LNCAP (cell line): ENCODE data around the gene HIPK1.

ENCODE experiments used
- CTCF ChIP-seq: fragments of 450-650 bp; IDR thresholded peaks from 2 replicates; pipeline ENCODE4 v1.5.1; 2017; ENCODE audit warnings: mild to moderate bottlenecking

The HIPK1 gene

DNA sequence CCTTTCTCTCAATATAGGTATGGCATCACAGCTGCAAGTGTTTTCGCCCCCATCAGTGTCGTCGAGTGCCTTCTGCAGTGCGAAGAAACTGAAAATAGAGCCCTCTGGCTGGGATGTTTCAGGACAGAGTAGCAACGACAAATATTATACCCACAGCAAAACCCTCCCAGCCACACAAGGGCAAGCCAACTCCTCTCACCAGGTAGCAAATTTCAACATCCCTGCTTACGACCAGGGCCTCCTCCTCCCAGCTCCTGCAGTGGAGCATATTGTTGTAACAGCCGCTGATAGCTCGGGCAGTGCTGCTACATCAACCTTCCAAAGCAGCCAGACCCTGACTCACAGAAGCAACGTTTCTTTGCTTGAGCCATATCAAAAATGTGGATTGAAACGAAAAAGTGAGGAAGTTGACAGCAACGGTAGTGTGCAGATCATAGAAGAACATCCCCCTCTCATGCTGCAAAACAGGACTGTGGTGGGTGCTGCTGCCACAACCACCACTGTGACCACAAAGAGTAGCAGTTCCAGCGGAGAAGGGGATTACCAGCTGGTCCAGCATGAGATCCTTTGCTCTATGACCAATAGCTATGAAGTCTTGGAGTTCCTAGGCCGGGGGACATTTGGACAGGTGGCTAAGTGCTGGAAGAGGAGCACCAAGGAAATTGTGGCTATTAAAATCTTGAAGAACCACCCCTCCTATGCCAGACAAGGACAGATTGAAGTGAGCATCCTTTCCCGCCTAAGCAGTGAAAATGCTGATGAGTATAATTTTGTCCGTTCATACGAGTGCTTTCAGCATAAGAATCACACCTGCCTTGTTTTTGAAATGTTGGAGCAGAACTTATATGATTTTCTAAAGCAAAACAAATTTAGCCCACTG is 11.5 kb downstream of the HIPK1 start:
- TF ChIP-seq CTCF: no peak

DNA sequence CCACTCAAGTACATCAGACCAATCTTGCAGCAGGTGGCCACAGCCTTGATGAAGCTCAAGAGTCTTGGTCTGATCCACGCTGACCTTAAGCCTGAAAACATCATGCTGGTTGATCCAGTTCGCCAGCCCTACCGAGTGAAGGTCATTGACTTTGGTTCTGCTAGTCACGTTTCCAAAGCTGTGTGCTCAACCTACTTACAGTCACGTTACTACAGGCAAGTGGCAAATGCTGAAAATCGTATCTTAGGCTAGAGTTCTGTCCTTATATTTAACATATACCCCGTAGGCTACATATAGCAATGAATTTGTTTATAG is 12.1 kb downstream of the HIPK1 start:
- TF ChIP-seq CTCF: no peak

GRCh38 chr1:113942527-113942926 is 13.4 kb downstream of the HIPK1 start:
- TF ChIP-seq CTCF: no peak

DNA sequence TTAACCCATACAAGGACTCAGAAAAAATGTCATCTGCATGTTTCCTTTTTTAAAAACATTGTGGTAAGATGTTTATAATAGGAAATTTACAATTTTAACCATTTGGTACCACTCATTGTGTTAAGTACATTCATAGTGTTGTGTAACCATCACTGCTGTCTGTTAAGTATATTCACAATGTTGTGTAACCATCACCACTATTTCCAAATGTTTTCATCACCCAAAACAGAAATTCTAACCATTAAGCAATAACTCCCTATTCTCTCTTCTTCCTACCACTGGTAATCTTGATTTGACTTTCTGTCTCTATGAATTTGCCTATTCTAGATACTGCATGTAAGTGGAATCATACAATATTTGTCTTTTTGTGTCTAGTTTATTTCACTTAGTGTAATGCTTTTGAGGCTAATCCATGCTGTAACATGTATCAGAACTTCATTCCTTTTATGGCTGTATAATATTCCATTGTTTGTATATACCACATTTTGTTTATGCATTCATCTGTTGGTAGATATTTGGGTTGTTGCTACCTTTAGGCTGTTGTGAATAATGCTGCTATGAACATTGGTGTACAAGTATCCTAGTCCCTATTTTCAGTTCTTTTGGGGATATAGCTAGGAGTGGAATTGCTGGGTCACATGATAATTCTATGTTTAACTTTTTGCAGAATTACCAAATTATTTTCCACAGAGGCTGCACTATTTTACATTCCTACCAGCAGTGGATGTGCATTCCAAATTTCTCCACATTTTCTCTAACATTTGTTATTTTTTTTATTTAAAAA is 14.1 kb downstream of the HIPK1 start:
- TF ChIP-seq CTCF: no peak

- TF ChIP-seq CTCF: no peak
Observed at GRCh38 chr1:113945329-113945728, 16.2 kb downstream of the HIPK1 start.

- TF ChIP-seq CTCF: no peak
Observed at GRCh38 chr1:113946112-113946511, 17.0 kb downstream of the HIPK1 start.

DNA sequence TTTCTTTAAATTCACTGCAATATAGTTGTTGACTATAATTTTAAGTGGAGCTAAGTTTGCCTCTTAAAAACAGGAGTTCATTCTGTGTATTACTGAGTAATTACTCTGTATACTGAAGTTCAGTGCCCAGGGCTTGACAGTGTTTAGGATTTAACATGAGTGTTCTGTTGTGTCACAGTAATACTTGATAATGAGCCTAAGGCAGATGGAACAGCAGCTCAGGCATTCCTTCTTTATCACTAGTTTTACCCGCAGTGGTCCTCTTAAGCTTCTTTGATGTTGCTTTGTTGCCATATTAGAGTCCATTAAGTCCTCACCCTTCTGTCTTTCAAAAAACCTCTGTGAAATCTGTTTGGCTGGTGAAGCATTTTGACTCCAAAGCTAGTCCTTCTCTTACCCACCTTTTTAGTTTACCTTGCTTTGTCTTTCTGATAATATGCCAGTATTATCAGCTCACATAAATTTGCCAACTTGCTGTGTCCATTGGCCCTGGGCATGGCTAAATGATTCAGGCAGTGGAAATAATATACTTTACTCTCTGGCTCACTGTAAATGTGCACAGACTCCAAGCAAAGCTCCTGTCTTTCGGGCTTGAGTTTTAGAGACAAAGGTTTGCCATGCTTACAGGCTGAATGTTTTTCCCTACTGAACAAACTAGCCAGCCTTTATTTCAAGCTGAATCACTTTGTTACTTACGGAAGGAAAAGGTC is 17.7 kb downstream of the HIPK1 start:
- TF ChIP-seq CTCF: no peak
